PC-3 (cell line): ENCODE results near the gene NHS. TPM values are rescaled to one million over a fixed set of nuclear protein-coding genes. Genes with fewer than 3 reads are reported as not detected.

ENCODE experiments used
- ATAC-seq: fragments of 200-7000 bp; cut with Tn5 transposase; 2 replicates; pipeline ENCODE4 v1.9.1; 2020; ENCODE audit warnings: mild to moderate bottlenecking, moderate library complexity
- BruUV-seq: library from RNA; stranded (reverse); fragments of 400-500 nt; replicated peaks from 2 replicates; lab custom pipeline; 2021; lab: Mats Ljungman, UMichigan
- CTCF ChIA-PET: fragments of 300-600 bp; sonication (Branson Sonifier 250); formaldehyde crosslinking; loops from one replicate; lab custom pipeline; 2022; ENCODE audit warnings: antibody characterized with exemption; lab: Charles Lee
- POLR2A ChIA-PET: fragments of 300-600 bp; sonication (Branson Sonifier 250); formaldehyde crosslinking; loops from one replicate; lab custom pipeline; 2022; ENCODE audit warnings: antibody characterized with exemption; ENCODE audit not compliant: unreplicated experiment; lab: Charles Lee
- DNase-seq: peaks from one replicate; pipeline ENCODE4 v3.0.0-alpha.2; 2015
- H2AFZ ChIP-seq: fragments of 300-600 bp; sonication (generic); 2 replicates; pipeline ENCODE4 v1.6.0; 2016; ENCODE audit warnings: antibody characterized with exemption, low read length
- H3F3A ChIP-seq: fragments of 300-600 bp; sonication (generic); one replicate; pipeline ENCODE4 v1.6.0; 2017; ENCODE audit warnings: antibody characterized with exemption, low read length, control low read depth, mild to moderate bottlenecking; ENCODE audit not compliant: unreplicated experiment
- H3K27ac ChIP-seq: fragments of 300-600 bp; sonication (generic); 2 replicates; pipeline ENCODE4 v1.5.1; 2016; ENCODE audit warnings: mild to moderate bottlenecking, low read length
- H3K27me3 ChIP-seq: fragments of 300-600 bp; sonication (generic); 2 replicates; pipeline ENCODE4 v1.6.1; 2016; ENCODE audit warnings: low read length, mixed read lengths
- H3K36me3 ChIP-seq: fragments of 300-600 bp; sonication (generic); 2 replicates; pipeline ENCODE4 v1.6.1; 2016; ENCODE audit warnings: low read depth, mixed run types, low read length, mixed read lengths
- H3K4me1 ChIP-seq: fragments of 300-600 bp; sonication (generic); 2 replicates; pipeline ENCODE4 v1.5.1; 2016; ENCODE audit warnings: low read length; ENCODE audit not compliant: insufficient read depth
- H3K4me2 ChIP-seq: fragments of 300-600 bp; sonication (generic); 2 replicates; pipeline ENCODE4 v1.6.0; 2016; ENCODE audit warnings: low read length
- H3K4me3 ChIP-seq: fragments of 300-600 bp; sonication (generic); 2 replicates; pipeline ENCODE4 v1.5.1; 2016; ENCODE audit warnings: mild to moderate bottlenecking, low read length, mixed read lengths
- H3K79me2 ChIP-seq: fragments of 300-600 bp; sonication (generic); 2 replicates; pipeline ENCODE4 v1.6.1; 2017; ENCODE audit warnings: low read length, mixed read lengths
- H3K9ac ChIP-seq: fragments of 300-600 bp; sonication (generic); 2 replicates; pipeline ENCODE4 v1.6.0; 2016; ENCODE audit warnings: mild to moderate bottlenecking, low read length
- H3K9me2 ChIP-seq: fragments of 300-600 bp; sonication (generic); replicated peaks from 2 replicates; pipeline ENCODE4 v1.6.1; 2016; ENCODE audit warnings: mixed run types, low read length, mixed read lengths
- H3K9me3 ChIP-seq: fragments of 300-600 bp; sonication (generic); 2 replicates; pipeline ENCODE4 v1.6.1; 2016; ENCODE audit warnings: low read length, mixed read lengths
- H4K20me1 ChIP-seq: fragments of 300-600 bp; sonication (generic); 2 replicates; pipeline ENCODE4 v1.6.1; 2016; ENCODE audit warnings: low read length, mixed read lengths
- CTCF ChIP-seq: fragments of 300-600 bp; sonication (generic); conservative IDR thresholded peaks from 2 replicates; pipeline ENCODE4 v1.5.1; 2017; ENCODE audit warnings: antibody characterized with exemption, low read depth, mild to moderate bottlenecking, low read length
- EZH2 ChIP-seq: fragments of 300-600 bp; sonication (generic); IDR thresholded peaks from one replicate; pipeline ENCODE4 v1.6.1; 2017; ENCODE audit warnings: antibody characterized with exemption, mild to moderate bottlenecking, low read length; ENCODE audit not compliant: unreplicated experiment
- EZH2phosphoT487 ChIP-seq: fragments of 300-600 bp; sonication (generic); IDR thresholded peaks from 2 replicates; pipeline ENCODE4 v1.6.1; 2018; ENCODE audit warnings: mild to moderate bottlenecking, antibody characterized with exemption, low read length, borderline replicate concordance
- intact Hi-C: fragments of 100-400 bp; cut with micrococcal nuclease; formaldehyde crosslinking; loops from 2 replicates; pipeline ENCODE4 v1.9.0; 2023
- total RNA-seq: library from RNA; depleted of rRNA; stranded (reverse); fragments of >200 nt; gene quantifications from 2 replicates; pipeline ENCODE4 v1.2.3, GENCODE V29; 2014

NHS gene
- total RNA-seq, 1 experiment from 2014 or later: 4.9 TPM

DNA sequence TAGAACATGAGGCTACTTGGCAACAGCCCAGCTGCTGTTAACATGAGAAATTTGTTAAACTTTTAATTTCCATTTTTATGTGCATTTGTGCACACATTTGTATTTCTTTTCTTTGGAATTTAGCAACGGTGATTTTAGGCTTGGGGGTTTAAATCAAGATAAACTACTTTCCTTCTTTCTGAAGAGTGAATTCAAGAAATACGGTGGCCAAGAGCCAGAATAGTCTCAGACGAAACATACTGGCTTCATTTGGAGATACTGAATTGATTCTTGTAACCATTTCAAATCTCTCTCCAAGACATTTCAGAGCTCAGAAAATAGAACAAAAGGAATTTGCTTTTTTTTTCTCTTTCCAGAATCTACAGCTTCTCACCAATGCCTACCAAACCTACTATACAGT is 228.2 kb downstream of the NHS start:
- Histone ChIP-seq H3K27ac (no peak overlapping the region), H3K9me2 (no peaks in the 10 kb centered on the region), H3K79me2 (no peaks in the 10 kb centered on the region), H3K4me3 (no peak overlapping the region), H3K9ac (no peak overlapping the region), H2AFZ (no peak overlapping the region), H3F3A (no peaks in the 10 kb centered on the region), H3K4me2 (no peak overlapping the region), H3K9me3 (no peaks in the 10 kb centered on the region), H3K27me3 (no peaks in the 10 kb centered on the region), H3K4me1 (peaks cover 6% of the 10 kb centered on the region), H3K36me3 (no peaks in the 10 kb centered on the region), H4K20me1 (no peaks in the 10 kb centered on the region)
- intact Hi-C loops: no loop called here
- CTCF ChIA-PET: no interaction called here
- TF ChIP-seq CTCF (no peak), EZH2phosphoT487 (no peak), EZH2 (no peak)
- no TSS peak for BruUV-seq
- ATAC-seq (no peak), DNase-seq (no peak)
- POLR2A ChIA-PET: no interaction called here

- no peak overlapping the region for H3K4me2 ChIP-seq
- H3K9me2 ChIP-seq: no peaks in the 10 kb centered on the region
- no peak for DNase-seq
- POLR2A ChIA-PET: no interaction called here
- no peak overlapping the region for H3K4me3 ChIP-seq
- peaks cover 31% of the 10 kb centered on the region for H3K4me1 ChIP-seq
- CTCF ChIA-PET: no interaction called here
- H3K36me3 ChIP-seq: no peaks in the 10 kb centered on the region
- no peak overlapping the region for H3K9ac ChIP-seq
- H3K27me3 ChIP-seq: no peaks in the 10 kb centered on the region
- no peaks in the 10 kb centered on the region for H3F3A ChIP-seq
- 0 out of 2 replicates have a peak, but pooled peaks cover 4% of the 10 kb centered on the region for H4K20me1 ChIP-seq
- no peaks in the 10 kb centered on the region for H3K9me3 ChIP-seq
- H2AFZ ChIP-seq: no peak overlapping the region
- BruUV-seq: no TSS peak
- no peaks in the 10 kb centered on the region for H3K79me2 ChIP-seq
- intact Hi-C loops: no loop called here
- TF ChIP-seq CTCF (no peak), EZH2 (no peak), EZH2phosphoT487 (no peak)
- H3K27ac ChIP-seq: no peak overlapping the region
- ATAC-seq: no peak
These were observed 230.7 kb downstream of the NHS start for GRCh38 chrX:17605676-17606075.

DNA sequence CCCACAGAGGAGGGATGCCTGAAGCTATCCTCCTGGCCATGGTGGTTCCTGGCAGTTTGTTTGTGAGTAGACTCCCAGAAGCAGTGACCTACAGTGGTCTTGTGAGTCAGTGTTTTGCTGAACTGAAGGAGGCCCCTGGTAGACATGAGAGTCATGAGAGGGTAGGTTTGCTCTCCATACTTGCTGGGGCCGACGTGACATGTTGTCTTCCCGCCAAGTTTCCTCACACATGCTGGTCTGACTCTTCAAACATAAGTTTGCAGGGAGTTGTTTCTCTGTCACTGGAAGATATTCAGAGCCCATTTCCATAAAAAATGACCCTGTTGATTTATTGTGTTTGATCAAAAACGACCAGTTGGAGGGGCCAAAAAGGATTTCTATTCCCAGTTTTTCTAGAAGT is 231.2 kb downstream of the NHS start:
- Histone ChIP-seq H4K20me1 (0 out of 2 replicates have a peak, but pooled peaks cover 4% of the 10 kb centered on the region), H3K79me2 (no peaks in the 10 kb centered on the region), H3K4me1 (peaks cover 32% of the 10 kb centered on the region), H3K4me3 (no peak overlapping the region), H3K4me2 (no peak overlapping the region), H3K27ac (no peak overlapping the region), H3K9me2 (no peaks in the 10 kb centered on the region), H3K36me3 (no peaks in the 10 kb centered on the region), H3K9ac (no peak overlapping the region), H3K9me3 (no peaks in the 10 kb centered on the region), H3F3A (no peaks in the 10 kb centered on the region), H2AFZ (no peak overlapping the region), H3K27me3 (no peaks in the 10 kb centered on the region)
- ATAC-seq (no peak), DNase-seq (no peak)
- intact Hi-C loops: no loop called here
- ChIA-PET POLR2A (no interaction called here), CTCF (no interaction called here)
- BruUV-seq: no TSS peak
- TF ChIP-seq EZH2: no peak
- no peak for TF ChIP-seq EZH2phosphoT487
- TF ChIP-seq CTCF: no peak
